NOMO-1 treated with DMSO at 0.1 percent for 48 hours (cell line): ENCODE data around the gene ASB2.

Experiments used
- DNase-seq: peaks from one replicate; lab custom pipeline; 2025; ENCODE audit not compliant: unreplicated experiment; lab: John Stamatoyannopoulos, UW

Gene ASB2

GRCh38 chr14:93950948-93951634 lies 25.3 kb downstream of the ASB2 start:
- no peak for DNase-seq

- DNase-seq: no peak
Observed at GRCh38 chr14:93949511-93950075, 26.8 kb downstream of the ASB2 start.

DNA sequence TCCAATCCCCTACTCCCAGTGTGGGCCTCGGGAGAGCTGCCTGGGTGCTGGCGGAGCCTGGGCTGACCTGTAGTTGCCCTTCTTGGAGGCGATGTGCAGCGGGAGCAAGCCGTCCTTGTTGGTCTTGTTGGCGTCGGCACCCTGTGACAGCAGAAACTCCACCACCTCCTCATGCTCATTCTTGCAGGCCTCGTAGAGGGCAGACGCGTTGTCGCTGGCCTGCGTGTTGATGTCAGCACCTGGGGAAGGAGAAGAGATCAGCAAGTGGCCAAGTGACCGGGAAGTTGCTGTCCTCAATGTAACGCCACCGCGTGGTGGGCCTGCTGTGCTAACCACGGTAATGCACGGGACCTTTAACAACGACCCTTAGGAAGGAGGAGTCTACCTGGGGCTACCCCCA lies 29.1 kb downstream of the ASB2 start:
- DNase-seq: no peak

- DNase-seq: no peak
Observed at GRCh38 chr14:93946541-93947090, 29.8 kb downstream of the ASB2 start.

- no peak for DNase-seq
Observed at GRCh38 chr14:93946104-93946503, 30.3 kb downstream of the ASB2 start.

GRCh38 chr14:93945070-93945399 lies 31.3 kb downstream of the ASB2 start:
- no peak for DNase-seq

GRCh38 chr14:93944348-93945069 lies 31.9 kb downstream of the ASB2 start:
- DNase-seq: no peak

- no peak for DNase-seq
Observed at GRCh38 chr14:93943930-93944329, 32.4 kb downstream of the ASB2 start.

DNA sequence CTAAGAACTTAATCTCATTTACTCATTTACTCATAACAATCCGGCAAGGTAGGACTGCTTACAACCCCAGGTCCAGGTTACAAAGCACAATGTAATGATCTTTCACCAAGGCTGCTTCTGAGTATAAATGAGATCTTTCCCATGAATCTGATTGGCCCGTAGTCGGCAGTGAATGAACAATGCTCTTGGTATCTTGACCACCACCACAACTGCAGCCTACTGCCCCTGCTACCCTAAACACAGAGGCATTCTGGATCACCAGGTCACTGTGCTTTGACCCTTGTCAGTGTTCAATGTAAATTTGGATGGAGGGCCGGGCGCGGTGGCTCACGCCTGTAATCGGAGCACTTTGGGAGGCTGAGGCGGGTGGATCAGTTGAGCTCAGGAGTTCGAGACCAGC lies 33.3 kb downstream of the ASB2 start:
- no peak for DNase-seq

DNA sequence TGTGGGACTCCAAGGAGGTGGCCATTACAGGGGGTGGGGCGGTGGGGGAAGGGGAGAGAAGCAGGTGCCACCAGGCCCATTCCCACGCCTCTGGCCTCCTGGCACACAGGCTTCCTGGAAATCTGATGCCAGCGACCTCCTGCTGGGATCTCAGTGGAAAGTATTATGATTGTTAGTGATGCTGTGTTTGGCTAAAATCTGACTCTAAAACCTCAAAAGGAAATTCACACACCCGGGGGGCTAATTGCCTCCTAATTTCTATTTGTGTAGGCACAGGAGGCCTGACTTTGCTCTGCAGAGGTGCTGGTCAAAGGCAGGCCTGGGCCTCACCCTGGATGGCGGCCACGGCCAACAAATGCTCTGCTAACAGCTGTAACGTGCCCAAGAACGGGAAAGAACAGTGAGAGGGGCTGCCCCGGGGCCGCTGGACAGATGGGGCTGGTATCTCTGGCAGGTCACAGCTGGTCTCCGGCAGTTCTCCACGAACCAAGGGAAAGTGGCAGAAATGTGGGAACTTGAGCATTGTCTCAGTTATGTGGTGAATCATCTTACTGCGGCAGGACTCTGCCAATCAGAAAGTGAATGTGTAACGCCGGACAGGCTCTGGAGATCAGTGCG lies 35.0 kb downstream of the ASB2 start:
- DNase-seq: no peak

DNA sequence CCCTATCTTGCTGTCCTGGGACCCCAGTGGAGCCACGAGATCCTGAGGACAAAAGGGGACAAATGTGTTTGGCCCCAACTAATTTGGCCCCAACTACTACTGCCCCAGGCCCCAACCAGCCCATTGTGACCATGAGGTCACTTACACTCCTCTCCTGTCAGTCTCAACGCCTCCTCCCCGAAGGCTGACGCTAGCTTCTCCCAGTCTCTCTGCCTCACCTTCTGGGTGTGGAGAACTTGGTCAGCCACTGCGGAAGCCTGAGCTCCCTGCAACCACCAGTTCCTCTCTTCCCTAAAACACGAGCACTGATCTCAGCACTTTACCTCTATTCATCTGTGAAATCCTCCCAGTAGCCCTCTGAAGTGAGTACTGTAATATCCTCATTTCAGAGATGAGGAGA lies 35.9 kb downstream of the ASB2 start:
- DNase-seq: no peak

GRCh38 chr14:93939304-93940229 lies 36.8 kb downstream of the ASB2 start:
- peak; percentile 12 for DNase-seq

DNA sequence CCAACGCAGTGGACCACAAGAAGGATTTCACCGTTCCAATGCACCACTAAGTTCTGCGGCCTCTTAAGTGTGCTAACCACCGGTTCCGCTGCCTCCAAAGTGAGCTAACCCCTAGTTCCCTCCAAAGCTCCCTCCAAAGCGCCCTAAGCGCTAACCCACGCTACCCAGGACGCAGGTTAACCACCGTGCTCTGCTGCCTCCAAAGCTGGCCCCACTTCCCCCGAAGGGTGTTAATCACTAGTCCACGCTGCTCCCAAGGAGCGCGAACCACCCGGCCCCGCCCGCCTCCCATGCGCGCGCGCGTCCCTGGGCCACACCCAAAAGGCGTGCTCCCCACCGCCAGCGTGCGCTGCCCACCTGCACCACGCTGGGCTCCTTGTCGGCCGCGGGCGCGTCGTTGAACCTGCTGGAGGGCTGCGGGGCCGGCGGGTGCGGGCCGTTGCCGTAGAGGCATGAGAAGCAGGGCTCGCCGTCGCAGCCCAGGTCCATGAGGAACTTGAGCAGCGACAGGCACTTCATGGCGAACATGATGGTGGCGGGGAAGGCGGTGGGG lies 37.5 kb downstream of the ASB2 start:
- DNase-seq: no peak

DNA sequence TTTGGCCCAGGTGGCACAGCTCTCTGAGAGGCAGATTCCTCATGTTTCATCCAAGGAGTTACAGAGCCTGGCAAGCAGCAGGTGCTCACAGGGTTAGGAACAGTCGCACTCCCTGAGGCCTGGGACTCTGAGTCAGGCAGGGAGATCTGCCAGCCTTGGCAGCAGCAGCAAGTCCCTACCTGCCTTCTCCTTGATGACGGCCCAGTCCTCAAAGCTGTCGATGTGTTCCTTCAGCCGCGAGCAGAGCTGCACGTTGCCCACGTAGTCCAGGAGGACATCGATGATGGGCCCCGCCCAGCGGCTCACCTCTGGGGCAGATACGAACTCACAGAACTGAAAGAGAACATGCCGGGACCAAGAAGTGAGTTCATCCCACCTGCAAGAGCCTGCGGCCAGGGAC lies 38.9 kb downstream of the ASB2 start:
- no peak for DNase-seq

GRCh38 chr14:93936926-93937325 lies 39.4 kb downstream of the ASB2 start:
- DNase-seq: no peak

DNA sequence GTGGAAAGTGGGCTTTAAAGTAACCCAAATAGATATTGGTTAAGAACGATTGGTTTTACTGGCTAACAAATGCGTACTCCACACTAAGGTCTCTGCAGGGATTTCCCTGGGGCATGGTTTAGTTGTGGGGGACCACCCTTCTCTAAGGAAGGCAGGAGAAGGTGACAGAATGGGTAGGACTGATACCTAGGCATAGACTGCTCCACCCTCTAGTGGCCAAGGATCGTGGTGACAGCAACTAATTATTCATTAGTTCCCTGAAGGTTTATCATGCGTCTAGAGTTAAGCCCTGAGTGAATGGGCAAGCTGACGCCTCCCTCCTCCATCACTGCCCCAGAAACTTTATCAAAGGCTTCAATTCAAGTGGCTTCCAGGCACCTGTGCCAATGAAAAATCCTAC lies 40.1 kb downstream of the ASB2 start:
- DNase-seq: no peak

DNA sequence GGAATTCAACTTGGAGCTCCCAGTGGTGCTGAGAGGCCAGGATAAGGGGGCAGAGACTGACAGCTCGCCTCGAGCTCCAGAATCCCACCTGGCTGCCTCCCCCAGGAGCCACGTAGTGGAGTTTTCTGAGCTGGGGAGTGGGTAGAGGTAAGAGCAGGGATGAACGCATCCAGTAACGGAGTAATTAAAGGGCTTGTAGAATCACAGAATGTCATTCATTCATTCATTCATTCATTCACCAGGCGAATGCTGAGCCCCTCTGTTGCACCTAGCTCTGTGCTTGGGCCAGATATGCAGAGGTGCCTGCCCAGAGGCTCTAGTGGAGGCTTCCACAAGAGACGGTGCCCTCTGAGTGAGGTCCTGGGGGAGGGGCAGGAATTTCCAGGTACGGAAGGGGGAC lies 41.2 kb downstream of the ASB2 start:
- no peak for DNase-seq

- no peak for DNase-seq
Observed at GRCh38 chr14:93932642-93933041, 43.7 kb downstream of the ASB2 start.

DNA sequence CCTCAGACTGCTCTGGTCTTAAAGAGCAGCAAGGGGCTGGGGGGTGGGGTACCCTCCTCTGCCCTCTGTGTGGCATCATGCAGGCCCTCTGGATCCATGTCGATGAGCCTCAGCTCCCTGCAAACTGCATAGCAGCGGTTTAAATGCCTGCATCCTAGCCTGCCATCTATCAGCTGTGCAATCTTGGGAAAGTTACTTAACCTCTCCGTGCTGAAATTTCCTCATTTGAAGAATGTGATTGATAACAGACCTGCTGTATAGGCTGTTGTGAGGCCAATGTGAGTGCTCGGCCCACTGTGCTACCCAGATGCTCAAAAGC lies 45.4 kb downstream of the ASB2 start:
- no peak for DNase-seq

DNA sequence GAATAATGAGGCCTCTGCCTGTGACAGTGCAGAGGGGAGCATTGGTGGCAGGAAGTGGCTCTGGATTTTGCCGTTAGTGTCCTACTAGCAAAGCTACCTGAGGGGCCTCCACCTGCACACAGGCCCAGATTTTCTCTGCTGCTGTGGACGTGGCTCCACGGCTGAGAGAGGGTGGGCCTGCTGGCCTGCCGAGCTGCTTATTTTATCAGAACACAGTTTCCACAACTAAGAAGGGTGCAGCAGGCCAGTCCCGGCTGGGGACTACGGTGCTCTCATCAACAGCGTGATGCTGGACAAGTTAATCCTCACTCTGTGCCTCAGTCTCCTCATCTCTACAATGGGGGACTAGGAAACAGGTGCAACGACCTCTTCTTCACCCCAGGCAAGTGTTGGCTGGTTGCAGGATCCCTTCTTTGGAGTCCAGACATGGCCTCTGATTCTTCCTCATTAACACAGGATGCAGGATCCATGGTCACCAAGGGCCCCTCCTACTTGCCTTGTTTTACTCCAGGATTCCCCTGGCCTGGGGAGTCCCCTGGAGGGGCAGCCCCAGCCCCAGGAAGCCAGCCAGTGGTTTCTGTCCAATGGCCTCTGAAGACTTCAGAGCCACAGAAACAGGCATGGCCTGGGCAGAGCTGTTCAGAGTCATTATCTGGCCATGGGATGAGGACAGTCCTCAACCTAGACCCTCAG lies 45.9 kb downstream of the ASB2 start:
- DNase-seq: no peak
